Measurements from ENCODE around the gene SERPINB10.

SERPINB10 gene, protein sequence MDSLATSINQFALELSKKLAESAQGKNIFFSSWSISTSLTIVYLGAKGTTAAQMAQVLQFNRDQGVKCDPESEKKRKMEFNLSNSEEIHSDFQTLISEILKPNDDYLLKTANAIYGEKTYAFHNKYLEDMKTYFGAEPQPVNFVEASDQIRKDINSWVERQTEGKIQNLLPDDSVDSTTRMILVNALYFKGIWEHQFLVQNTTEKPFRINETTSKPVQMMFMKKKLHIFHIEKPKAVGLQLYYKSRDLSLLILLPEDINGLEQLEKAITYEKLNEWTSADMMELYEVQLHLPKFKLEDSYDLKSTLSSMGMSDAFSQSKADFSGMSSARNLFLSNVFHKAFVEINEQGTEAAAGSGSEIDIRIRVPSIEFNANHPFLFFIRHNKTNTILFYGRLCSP

GRCh38 chr18:63907664-63908063, at the start of gene SERPINB10:
Gene SERPINB10, plus strand, starts transcription at chr18:63907958. Its CDS starts 7,553 bp downstream, at chr18:63915511.
- no peak for DNase-seq

- DNase-seq = no peak
Observed at GRCh38 chr18:63858456-63858855, 49.3 kb upstream of the SERPINB10 start.

GRCh38 chr18:63859781-63860475, 47.8 kb upstream of the SERPINB10 start:
- DNase-seq = no peak

DNA sequence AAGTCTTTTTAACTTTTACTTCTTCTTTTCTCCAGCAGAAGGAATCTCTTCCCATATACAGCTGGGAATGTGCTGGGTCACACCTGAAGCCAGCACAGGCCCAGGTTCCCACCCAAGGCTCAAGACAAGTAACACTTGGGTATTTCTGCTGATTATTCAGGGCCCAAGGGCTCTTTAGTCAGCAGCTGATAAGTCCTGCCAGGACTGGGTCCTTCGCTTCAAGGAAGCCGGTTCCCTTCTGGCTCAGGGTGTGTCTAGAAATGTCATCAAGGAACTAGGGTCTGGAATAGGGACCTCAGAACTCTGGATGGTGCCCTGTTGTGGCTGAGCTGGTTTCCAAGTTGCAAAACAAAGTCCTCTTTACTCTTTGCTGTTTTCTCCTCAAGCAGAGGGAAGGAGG, 47.2 kb upstream of the SERPINB10 start:
- no peak for DNase-seq

- no peak for DNase-seq
Observed at GRCh38 chr18:63867368-63868125, 40.2 kb upstream of the SERPINB10 start.

GRCh38 chr18:63868546-63868945, 39.2 kb upstream of the SERPINB10 start:
- no peak for DNase-seq

DNA sequence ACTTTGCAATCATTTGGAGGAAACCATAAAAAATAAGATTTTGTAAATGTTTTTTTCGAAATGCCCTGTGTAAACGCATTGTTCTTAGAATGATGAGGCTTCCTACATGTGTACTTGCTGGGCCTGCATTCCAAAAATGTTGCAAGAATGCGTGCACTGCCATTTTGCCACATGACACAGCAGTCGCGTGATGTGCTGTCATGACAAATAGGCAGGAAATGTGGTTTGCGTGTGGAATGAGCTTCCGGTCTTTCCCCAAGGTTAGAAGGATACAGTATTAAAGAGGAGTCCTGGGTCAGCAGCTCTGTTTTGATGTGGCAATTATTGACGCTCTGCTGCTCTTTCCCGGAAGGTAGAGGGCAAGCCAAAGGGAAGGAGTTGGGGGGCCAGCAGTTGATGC, 38.4 kb upstream of the SERPINB10 start:
- DNase-seq = no peak

DNA sequence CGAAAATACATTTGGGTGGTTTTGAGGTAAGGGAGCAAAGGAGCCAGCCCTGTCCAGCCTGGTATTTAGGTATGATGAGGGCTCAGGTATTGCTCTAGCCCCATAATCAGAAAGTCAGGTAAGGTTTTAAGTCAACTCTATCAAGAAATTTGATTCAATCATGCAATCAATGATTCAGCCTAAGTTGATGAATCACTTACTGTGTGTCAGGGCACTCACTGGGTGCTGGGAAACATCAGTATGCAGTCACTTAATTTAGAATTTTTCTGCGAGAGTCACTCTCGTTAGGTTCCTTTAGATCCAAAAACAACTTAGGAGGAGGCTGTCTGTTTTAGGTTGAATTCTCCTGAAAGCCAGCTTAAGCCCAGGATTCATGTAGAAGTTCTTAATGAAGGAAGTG, 37.9 kb upstream of the SERPINB10 start:
- DNase-seq = no peak

DNA sequence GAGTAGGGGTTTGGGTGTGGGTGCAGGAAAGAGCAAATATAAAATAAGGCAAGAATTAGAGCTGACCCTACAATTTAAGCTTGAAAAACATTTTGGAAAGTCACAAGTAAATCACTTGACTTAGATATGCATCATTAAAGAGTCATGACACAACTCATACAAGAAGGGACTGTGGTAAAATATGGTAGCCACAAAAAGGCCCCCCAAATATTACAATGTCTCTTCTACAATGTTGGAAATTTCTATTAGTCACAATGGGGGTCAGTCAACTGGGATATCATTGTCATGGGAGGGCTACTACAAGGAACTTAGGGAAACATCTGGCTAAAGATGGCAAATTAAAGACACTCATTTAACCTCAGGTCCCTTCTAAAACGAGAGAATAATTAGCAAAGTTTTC, 35.9 kb upstream of the SERPINB10 start:
- DNase-seq = no peak

- DNase-seq = no peak
Observed at GRCh38 chr18:63872586-63872985, 35.2 kb upstream of the SERPINB10 start.

DNA sequence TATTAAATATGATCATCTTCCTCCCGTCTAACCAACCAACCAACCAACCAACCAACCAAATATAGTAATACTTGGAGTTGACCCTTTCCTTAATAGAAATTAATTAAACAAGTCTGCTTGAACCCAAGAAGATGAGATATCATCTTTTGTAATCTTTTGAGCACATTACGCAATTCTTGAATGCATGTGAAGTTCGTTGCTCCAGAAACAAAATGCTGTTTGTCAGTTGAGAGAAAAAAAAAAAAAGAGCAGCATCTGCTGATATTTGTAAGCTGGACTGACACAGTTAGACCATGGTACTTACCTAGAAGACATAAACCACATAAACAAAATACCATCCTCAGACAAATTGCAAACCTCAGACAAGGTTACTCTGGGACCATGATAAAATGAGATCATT, 29.4 kb upstream of the SERPINB10 start:
- no peak for DNase-seq

DNA sequence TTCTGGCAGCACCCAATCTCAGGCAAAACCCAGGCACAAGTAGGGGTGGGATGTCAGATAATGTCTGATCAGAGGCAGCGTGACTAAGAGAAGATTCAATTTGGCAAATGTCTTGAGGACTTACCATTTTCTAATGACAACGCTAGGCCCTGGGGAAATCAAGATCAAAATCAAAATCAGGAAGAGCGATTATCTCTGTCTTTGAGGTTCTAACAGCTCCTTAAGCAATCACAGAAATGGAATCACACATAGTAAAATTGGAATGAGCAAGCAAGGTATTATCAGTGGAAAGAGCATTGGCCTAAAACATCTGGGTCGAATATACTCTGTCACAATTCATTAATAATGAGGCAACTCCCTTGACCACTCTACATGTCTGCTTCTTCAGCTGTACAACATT, 28.8 kb upstream of the SERPINB10 start:
- DNase-seq = no peak

DNA sequence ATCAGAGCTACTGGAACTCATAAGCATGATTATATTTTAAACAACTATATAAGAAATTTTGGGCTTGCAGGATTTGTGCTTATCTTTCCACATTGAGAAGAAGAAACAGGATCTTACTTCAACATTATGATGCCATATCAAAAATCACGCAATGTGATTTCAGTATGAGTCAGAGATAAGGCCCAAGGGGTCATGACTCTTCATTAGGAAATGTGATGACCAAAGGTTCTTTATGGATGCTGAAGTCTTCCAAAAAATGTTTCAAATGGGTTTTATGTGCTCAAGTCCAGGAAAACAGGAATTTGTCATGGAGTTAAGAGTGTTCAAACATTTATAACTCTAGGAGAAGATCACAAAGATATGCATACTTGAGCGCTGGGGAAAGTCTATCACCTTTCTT, 28.0 kb upstream of the SERPINB10 start:
- no peak for DNase-seq

DNA sequence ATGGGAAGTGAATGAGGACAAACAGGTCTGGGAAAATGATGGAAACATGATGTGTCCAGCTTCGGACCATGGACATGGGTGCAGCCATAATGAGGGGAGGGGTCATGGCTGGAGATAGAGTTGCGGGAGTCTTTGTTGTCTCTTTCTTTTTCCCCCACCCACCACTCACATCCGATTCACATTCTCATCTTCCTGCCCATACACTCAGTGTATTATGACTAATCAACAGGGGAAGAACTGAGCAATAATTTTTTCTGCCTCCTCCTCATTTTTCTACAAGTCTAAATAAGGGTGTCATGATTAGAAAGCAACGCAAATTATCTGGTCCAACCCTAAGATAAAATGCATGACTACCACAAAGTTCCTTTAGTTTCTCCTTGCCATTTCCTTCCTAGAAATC, 25.9 kb upstream of the SERPINB10 start:
- DNase-seq = no peak

DNA sequence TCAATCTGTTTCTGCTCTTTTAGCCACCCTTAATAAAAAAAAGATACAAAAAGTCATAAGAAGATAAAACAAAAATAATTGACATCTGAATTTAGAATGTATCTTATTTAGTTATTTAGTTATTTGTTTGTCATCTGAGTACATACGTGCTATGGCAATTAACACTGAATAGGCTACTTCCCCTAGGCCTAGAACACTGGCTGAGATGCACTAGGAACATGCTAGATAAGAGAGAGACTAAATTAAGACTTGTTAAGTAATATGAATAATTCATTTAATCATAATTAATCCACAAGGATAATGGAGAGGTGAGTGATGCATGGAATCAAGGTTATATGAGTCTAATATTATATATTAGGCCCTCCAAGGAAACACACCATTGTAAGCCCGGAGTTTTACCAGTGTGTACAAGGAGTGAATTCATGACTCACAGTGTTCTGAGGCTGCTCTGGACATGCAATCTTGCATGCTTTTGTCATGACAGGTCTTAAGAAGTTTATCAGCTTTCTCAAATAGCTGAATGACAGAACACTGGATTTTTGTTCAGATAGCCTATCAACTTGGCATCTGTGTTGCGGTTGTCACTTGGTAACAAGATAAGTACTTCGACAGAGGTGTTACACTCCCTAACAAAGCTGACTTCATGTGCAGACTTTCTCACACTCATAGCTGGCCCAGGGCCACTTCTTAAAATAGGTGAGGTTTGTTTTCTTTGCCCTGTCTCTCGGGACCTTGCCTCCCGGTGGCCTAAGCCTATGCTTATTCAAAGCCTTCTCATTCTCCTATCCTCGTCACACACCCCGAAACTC, 25.2 kb upstream of the SERPINB10 start:
- no peak for DNase-seq

- DNase-seq = no peak
Observed at GRCh38 chr18:63883617-63884016, 24.1 kb upstream of the SERPINB10 start.

DNA sequence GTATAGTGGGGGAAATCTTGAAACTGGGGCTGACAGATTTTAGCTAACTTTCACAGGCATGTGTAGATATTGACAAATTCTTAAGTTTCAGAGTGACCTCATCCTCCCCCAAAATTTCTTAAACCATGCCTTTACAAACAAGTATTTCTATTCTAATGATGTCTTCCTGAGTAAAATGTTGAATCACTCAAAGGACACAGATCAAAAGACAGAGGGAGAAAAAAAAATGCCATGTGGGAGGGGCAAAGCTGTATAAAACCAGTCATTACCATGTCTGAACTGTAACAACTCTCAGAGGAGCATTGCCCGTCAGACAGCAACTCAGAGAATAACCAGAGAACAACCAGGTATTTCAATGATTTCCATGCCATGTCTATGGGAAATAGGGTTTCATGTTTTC, 20.3 kb upstream of the SERPINB10 start, which contains the start of gene SERPINB2:
SERPINB2 (plus strand) TSS at position 282 of the 400 bp plus-strand sequence. CDS start 3,740 bp downstream, outside the sequence.
- DNase-seq = peak; percentile 39

DNA sequence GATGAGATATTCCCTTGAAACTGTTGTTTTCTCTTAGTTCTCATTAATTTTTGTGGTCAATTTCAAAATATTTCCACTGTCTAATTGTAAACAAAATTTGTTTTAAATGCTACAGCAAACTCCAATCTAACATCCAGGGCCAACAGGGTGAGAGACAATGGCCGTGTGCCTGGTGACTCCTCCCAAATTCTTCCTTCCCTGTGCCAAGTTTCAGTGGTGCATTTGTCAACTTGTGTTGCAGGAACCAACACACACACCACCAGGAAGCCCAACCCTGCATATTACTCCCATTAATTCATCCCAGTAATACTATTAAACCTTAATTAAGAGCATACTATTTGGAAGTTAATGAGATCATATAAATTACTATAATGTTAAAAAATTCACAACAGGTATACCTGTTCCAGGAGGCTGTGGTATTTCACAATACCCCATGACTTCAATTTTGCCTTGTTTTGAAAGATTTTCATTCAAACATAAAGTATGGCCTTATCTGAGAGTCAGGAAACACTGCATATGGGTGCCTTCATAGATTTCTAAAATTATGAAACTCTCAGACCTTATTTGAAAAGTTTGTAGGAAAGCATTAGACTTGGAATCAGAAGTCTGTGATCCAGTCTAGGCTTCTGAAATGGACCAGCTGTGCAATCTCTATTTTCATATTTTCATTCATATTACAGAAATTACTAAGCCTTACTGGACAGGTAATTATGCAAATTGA, 19.1 kb upstream of the SERPINB10 start:
- peak; percentile 13 for DNase-seq

DNA sequence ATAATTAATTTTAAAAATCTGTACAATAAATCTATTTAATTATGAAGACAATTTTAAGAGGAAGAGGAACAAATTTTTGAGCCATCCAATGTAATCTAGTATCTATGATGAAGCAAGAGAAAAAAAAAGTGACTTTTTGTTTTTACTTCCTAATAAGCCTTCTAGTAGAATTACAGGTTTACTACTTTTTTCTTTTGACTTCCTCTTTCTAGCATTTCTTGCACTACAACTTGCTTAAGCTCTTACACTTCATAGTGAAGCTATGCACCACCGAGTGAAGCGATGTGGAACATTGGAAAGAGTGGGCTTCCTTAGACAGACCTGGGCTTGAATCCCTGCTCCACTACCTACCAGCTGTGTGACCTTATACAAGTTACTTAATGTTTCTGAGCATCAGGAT, 18.1 kb upstream of the SERPINB10 start:
- DNase-seq = no peak

GRCh38 chr18:63890237-63890949, 17.4 kb upstream of the SERPINB10 start:
- DNase-seq = peak; percentile 64

DNA sequence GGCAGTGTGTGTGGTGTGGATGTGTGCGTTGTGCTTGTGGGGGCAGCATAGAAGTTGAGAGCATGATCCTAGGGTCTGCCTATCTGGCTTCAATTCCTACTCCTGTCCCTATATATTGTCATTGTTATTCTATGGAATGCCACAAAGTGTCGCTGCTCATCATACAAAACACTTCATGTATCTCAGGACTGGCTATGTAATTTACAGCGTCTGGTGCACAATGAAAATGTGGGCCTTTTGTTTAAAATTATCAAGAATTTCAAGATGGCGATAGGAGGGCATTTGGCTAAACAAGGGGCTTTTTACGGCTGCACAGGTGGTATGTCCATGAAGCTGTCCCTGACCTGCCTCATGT, 16.8 kb upstream of the SERPINB10 start:
- DNase-seq = peak; percentile 67

Measured in NCI-H69 (cell line).